Stimulated activated CD4-positive, alpha-beta T cell treated with anti-CD3 and anti-CD28 coated beads, Interleukin-15, amount 100 ng/mL, for 24 hours (primary cell): ENCODE measurements around the gene ULK4.

Experiments
- DNase-seq: peaks from one replicate; pipeline ENCODE4 v3.0.0-alpha.2; 2020

ULK4 gene

DNA sequence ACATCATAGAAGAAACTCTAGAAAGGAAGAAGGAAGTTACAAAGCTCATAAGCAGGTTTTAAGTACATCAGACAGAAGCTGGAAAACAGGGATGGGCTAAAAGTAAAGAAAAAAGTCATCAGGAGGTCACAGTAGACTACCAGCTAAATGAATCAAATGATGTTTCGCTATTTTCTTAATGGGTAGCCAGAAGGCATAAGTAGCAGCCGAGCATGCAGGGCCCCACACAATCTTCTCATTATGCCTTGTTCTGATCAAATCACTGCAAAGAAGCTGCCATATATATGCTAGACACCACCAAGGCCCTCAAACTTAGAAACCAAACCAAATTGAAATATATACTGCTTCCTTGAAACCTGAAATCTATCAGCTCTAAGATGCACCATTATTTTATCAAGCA, 349.1 kb downstream of the ULK4 start:
- DNase-seq = no peak

GRCh38 chr3:41611008-41611407, 350.9 kb downstream of the ULK4 start:
- DNase-seq = no peak

GRCh38 chr3:41608347-41608746, 353.6 kb downstream of the ULK4 start:
- DNase-seq = peak; percentile 7

GRCh38 chr3:41603807-41604206, 358.1 kb downstream of the ULK4 start:
- no peak for DNase-seq

GRCh38 chr3:41602121-41602520, 359.8 kb downstream of the ULK4 start:
- no peak for DNase-seq

- DNase-seq = no peak
Observed at GRCh38 chr3:41601404-41601987, 360.4 kb downstream of the ULK4 start.

DNA sequence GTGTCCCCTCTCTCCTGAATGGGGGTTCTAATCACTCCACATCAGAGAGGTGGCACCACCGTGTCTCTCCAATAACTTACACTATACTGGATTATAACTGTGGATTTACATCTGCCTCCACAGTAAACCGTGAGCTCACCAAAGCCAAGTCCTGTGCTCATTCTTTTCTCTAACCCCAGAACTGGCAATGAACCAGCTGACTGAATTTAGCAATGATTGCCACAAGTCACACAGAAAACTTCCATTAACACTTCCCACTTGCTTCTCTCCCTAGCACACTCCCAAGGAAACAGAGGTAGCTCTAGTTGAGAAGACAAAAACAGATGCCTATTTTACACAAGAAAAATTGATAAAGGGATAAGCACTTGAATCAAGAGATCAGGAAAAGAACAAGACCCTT, 361.3 kb downstream of the ULK4 start:
- DNase-seq = no peak

- no peak for DNase-seq
Observed at GRCh38 chr3:41599127-41599484, 362.8 kb downstream of the ULK4 start.

- DNase-seq = no peak
Observed at GRCh38 chr3:41598402-41599126, 363.3 kb downstream of the ULK4 start.

DNA sequence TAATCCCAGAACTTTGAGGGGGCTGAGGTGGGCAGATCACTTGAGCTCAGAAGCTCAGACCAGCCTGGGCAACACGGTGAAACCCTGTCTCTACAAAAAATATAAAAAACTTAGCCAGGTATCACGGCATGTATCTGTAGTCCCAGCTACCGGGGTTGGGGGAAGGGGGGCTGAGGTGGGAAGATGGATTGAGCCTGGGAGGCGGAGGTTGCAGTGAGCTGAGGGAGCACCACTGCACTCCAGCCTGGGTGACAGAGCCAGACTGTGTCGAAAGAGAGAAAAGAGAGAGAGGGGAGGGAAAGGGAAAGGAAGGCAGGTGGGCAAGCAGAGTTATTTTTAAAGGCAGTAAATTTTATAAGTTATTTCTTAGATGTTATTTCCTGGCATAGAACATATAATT, 368.1 kb downstream of the ULK4 start:
- DNase-seq = no peak

- DNase-seq = no peak
Observed at GRCh38 chr3:41592753-41593510, 369.0 kb downstream of the ULK4 start.

GRCh38 chr3:41583014-41583413, 378.9 kb downstream of the ULK4 start:
- no peak for DNase-seq

DNA sequence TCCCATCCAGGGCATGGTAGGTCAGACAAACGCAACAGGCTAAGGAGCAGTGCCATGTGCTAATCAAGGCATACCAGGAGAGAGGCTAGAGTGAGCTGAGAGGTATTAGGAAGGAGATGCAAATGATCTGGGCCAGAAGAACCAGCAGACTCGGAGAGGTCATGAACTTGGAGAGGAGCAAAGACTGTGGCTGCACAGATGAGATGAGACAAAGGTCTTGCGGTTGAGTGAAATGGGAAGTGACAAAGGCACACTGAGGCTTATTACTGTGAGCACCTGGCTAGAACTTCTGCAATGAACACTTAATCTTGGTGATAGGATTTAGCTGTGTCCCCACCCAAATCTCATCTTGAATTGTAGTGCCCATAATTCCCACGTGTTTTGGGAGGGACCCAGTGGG, 380.2 kb downstream of the ULK4 start:
- DNase-seq = no peak

DNA sequence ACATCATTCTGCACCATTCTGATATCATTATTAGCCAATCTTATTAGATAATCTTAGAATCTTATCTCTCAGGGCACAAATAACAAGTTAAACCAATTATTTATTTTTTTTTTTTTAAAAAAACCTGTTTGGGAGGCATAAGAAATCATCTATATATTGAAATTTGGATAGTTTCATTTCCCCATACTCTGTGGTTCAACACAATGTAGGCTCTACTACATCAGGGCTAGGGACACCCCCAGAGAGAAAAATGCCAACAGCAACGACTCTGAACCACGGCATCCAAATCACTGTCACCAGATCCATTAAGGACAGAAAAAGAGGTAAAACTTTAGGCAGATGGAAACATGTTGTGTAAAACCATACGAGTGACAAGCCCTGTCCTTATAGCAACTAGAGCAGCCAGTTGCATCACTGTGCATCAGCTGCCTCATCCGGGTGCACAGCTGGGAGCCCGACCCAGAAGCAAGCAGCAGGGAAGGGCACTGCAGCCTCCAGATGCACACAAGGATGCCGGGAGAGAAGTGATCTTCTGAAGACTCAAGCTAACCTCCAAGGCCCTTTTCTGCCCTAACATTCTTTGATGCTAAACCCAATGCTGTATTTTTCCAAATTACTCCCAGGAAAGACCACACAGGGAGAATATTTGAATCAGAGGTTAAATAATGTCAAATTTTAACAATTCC, 381.5 kb downstream of the ULK4 start:
- no peak for DNase-seq

- no peak for DNase-seq
Observed at GRCh38 chr3:41579861-41580260, 382.0 kb downstream of the ULK4 start.

DNA sequence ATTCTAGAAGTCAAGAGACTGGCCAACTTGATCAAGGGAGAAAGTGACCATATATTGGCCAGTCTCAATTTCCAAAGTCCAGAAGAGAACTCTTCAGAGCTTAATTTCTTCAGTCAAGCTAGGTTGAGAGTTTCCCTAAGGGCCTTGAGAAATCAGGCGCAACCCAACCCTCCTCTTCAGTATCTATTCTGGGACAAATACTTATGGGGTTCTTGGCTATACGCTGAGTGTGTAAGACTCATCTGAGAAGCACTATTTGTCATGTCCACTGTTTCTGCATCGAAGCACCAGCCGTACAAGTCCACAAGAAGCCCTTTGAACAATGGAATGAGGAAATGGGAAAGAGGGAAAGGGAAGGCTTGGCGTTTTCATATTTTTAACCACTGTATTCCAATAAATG, 383.1 kb downstream of the ULK4 start:
- no peak for DNase-seq

- no peak for DNase-seq
Observed at GRCh38 chr3:41575724-41576123, 386.2 kb downstream of the ULK4 start.

DNA sequence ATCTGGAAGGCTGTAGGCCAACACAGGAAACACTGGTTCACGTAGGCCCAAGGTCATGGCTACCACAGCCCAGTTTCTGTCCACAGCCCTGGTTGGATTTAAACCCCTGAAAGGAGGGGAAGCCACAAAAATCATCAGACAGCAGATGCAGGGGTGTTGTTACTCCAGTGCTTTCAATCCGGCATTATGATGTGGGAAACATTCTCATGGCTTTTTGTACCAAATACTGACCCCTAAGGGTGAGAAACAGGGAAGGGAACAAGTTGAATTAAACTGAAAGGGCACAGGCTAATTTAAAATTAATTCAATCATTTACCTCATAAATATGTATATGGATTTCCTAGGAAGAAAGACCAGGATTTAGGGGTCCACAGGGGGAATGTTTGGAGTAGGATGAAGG, 387.0 kb downstream of the ULK4 start:
- no peak for DNase-seq

DNA sequence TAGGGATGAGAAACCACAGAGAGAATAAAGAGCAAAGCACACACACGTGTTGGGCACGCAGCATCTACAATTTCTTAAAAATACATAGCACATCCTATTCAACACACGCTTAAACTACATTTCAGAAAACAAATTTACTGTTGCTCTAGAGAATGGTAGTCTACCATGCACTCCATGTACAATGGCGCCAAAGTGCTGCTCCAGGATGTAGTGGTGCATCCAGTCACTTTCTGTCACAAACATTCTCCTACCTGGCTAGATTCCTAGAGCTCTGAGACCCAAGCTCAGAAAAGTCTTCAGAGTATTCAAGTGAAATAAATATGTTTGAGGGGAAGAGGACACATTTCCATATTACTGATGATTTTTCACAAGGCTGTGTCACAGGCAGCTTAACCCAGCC, 388.3 kb downstream of the ULK4 start:
- no peak for DNase-seq

- DNase-seq = no peak
Observed at GRCh38 chr3:41572092-41572491, 389.8 kb downstream of the ULK4 start.

DNA sequence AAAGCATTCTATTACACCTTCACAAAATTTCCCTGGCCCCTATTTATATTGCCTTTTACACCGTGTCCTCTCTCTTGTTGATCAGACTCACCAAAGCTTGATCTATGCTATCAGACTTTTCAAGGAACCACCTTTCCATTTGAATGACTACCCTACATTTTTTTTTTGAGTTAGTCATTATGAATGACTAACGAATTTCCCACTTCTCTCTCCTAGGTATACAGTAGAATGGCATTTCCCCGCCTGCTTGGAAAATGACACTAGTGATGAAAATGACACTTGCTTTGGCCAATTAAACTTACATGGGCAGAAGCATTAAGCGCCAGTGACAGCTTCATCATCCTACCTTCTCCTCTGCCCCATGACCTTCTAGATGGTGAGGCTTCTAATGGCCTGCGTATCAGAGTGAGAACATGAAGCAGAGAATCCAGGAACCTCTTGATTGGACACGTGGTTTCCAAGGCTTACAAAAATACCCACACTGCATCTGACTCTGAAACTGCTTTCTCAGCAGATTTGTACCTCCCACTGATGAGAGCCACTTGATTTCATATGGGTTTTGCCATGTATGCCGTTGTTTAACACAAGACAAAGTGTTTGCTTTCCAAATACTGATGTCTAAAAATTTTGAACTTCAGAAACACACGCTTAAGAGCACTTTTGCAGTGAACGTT, 392.1 kb downstream of the ULK4 start:
- no peak for DNase-seq

- no peak for DNase-seq
Observed at GRCh38 chr3:41565948-41566514, 395.9 kb downstream of the ULK4 start.

DNA sequence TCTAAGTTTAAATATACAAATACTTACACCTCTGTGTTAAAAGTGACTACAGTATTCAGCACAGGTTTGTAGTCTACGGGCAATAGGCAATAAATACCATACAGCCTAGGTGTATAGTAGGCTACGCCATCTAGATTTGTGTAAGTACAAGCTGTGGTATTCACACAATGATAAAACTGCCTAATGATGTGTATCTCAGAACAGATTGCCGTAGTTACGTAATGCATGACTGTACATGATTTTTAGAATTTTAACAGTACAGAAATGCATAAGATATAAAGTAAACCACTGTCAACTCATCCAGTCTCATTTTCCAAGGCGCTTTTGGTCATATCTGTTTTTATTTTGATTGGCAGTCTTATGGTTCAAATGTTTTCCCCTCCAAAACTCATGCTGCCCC, 396.9 kb downstream of the ULK4 start:
- no peak for DNase-seq
